H1 (cell line): Measurements from ENCODE around the gene ZC3H11A. TPM values are rescaled to one million over a fixed set of nuclear protein-coding genes. Genes with fewer than 3 reads are reported as not detected.

Experiments
- CTCF ChIA-PET: fragments of 300-600 bp; sonication (Branson Sonifier 250); formaldehyde crosslinking; loops from one replicate; lab custom pipeline; 2021; ENCODE audit not compliant: partially characterized antibody; lab: Charles Lee
- POLR2A ChIA-PET: fragments of 300-600 bp; sonication (Branson Sonifier 250); formaldehyde crosslinking; loops from one replicate; lab custom pipeline; 2021; ENCODE audit warnings: inconsistent platforms; ENCODE audit not compliant: partially characterized antibody; lab: Charles Lee
- DNase-seq, 2 experiments: peaks; one replicate each; pipeline versions ENCODE4 v3.0.0 to v3.0.0-alpha.2; 2010 to 2022; ENCODE audit warnings: low spot score in 2 of 2, low read depth in 1 of 2, mixed read lengths in 1 of 2
- FAIRE-seq: peaks from 2 replicates; lab custom pipeline; 2011; peaks lifted over from hg19 to GRCh38; lab: Jason Lieb, UNC
- H2AFZ ChIP-seq: 2 replicates; pipeline ENCODE4 v1.8.1; 2012; ENCODE audit warnings: low read length, inconsistent platforms
- H2AK5ac ChIP-seq: 2 replicates; pipeline ENCODE4 v1.6.1; 2013; ENCODE audit warnings: low read depth, low read length
- H2BK120ac ChIP-seq: replicated peaks from 2 replicates; pipeline ENCODE3; 2013; ENCODE audit warnings: low read depth, low read length, inconsistent platforms
- H2BK12ac ChIP-seq: 2 replicates; pipeline ENCODE4 v1.6.1; 2013; ENCODE audit warnings: low read depth, low read length
- H2BK15ac ChIP-seq: 2 replicates; pipeline ENCODE4 v1.6.1; 2013; ENCODE audit warnings: low read length
- H2BK20ac ChIP-seq: 2 replicates; pipeline ENCODE4 v1.6.1; 2013; ENCODE audit warnings: low read length
- H2BK5ac ChIP-seq: 2 replicates; pipeline ENCODE4 v1.6.1; 2013; ENCODE audit warnings: low read depth, low read length
- H3K14ac ChIP-seq: 2 replicates; pipeline ENCODE4 v1.6.1; 2013; ENCODE audit warnings: inconsistent platforms; ENCODE audit not compliant: insufficient read length
- H3K18ac ChIP-seq: 2 replicates; pipeline ENCODE4 v1.6.1; 2013; ENCODE audit warnings: low read length; ENCODE audit errors: extremely low read depth
- H3K23ac ChIP-seq: 2 replicates; pipeline ENCODE4 v1.6.1; 2013; ENCODE audit warnings: inconsistent platforms; ENCODE audit not compliant: insufficient read length
- H3K23me2 ChIP-seq: 2 replicates; pipeline ENCODE4 v1.6.1; 2013; ENCODE audit warnings: low read depth, low read length
- H3K27ac ChIP-seq: 2 replicates; pipeline ENCODE4 v1.6.1; 2011; ENCODE audit warnings: low read depth, low read length, inconsistent platforms
- H3K27me3 ChIP-seq, 4 experiments: replicated peaks in 1 of 4; 1 replicate in 1 of 4; 2 replicates in 3 of 4; pipeline versions ENCODE4 v1.6.1 to v1.8.1; 2011 to 2013; ENCODE audit warnings: low read length in 3 of 4, mild to moderate bottlenecking in 3 of 4, inconsistent platforms in 2 of 4, mixed read lengths in 2 of 4, moderate library complexity in 1 of 4; ENCODE audit not compliant: control insufficient read depth in 3 of 4, insufficient read depth in 3 of 4; ENCODE audit errors: extremely low read depth in 1 of 4
- H3K36me3 ChIP-seq, 4 experiments: 2 replicates each; pipeline versions ENCODE4 v1.6.1 to v1.8.1; 2011 to 2013; ENCODE audit warnings: mild to moderate bottlenecking in 4 of 4, low read length in 3 of 4, moderate library complexity in 2 of 4, control low read depth in 1 of 4, inconsistent platforms in 1 of 4; ENCODE audit not compliant: insufficient read depth in 4 of 4, control insufficient read depth in 2 of 4
- H3K4ac ChIP-seq: replicated peaks from 2 replicates; pipeline ENCODE3; 2013; ENCODE audit warnings: low read length, low read depth, mixed read lengths, inconsistent platforms; ENCODE audit not compliant: insufficient read length
- H3K4me1 ChIP-seq, 4 experiments: replicated peaks in 1 of 4; 1 replicate in 1 of 4; 2 replicates in 3 of 4; pipeline versions ENCODE4 v1.6.1 to v1.8.1; 2011 to 2013; ENCODE audit warnings: low read length in 3 of 4, inconsistent platforms in 2 of 4, mixed read lengths in 1 of 4; ENCODE audit not compliant: insufficient read depth in 4 of 4, control insufficient read depth in 3 of 4
- H3K4me2 ChIP-seq, 2 experiments: 2 replicates each; pipeline versions ENCODE4 v1.6.1 to v1.8.1; 2011 to 2013; ENCODE audit warnings: low read depth in 2 of 2, low read length in 2 of 2, control low read depth in 1 of 2, inconsistent platforms in 1 of 2, mild to moderate bottlenecking in 1 of 2; ENCODE audit not compliant: insufficient read depth in 1 of 2
- H3K4me3 ChIP-seq, 4 experiments: fragments of 200-600, 300-600 bp in 1 of 4; sonication (generic), shearing (Covaris generic), sonication (Bioruptor Twin) in 1 of 4; 2 replicates each; pipeline versions ENCODE4 v1.5.1 to v1.8.1; 2011 to 2016; ENCODE audit warnings: low read length in 4 of 4, low read depth in 3 of 4, control low read depth in 2 of 4, inconsistent platforms in 2 of 4, mild to moderate bottlenecking in 2 of 4, mixed read lengths in 1 of 4, moderate library complexity in 1 of 4; ENCODE audit not compliant: insufficient read depth in 2 of 4; ENCODE audit errors: extremely low read depth in 1 of 4
- H3K56ac ChIP-seq: replicated peaks from 2 replicates; pipeline ENCODE3; 2013; ENCODE audit warnings: low read depth, mild to moderate bottlenecking, mixed read lengths, low read length, inconsistent platforms; ENCODE audit not compliant: insufficient read length
- H3K79me1 ChIP-seq: 2 replicates; pipeline ENCODE4 v1.6.1; 2013; ENCODE audit warnings: low read depth, low read length, control low read depth
- H3K79me2 ChIP-seq, 2 experiments: 2 replicates each; pipeline versions ENCODE4 v1.6.1 to v1.8.1; 2012 to 2013; ENCODE audit warnings: low read length in 2 of 2, mild to moderate bottlenecking in 2 of 2, inconsistent platforms in 1 of 2; ENCODE audit not compliant: insufficient read depth in 2 of 2, control insufficient read depth in 1 of 2
- H3K9ac ChIP-seq, 4 experiments: replicated peaks in 1 of 4; 1 replicate in 1 of 4; 2 replicates in 3 of 4; pipeline versions ENCODE4 v1.6.1 to v1.8.1; 2011 to 2013; ENCODE audit warnings: low read depth in 3 of 4, low read length in 3 of 4, control low read depth in 2 of 4, mild to moderate bottlenecking in 2 of 4, moderate library complexity in 2 of 4, inconsistent platforms in 1 of 4; ENCODE audit errors: extremely low read depth in 1 of 4
- H3K9me3 ChIP-seq, 2 experiments: 2 replicates each; pipeline versions ENCODE4 v1.6.1 to v1.8.1; 2012 to 2013; ENCODE audit warnings: mild to moderate bottlenecking in 2 of 2, moderate library complexity in 2 of 2, control low read depth in 1 of 2, inconsistent platforms in 1 of 2, low read depth in 1 of 2, low read length in 1 of 2, mixed read lengths in 1 of 2; ENCODE audit not compliant: insufficient read depth in 2 of 2
- H4K20me1 ChIP-seq, 2 experiments: replicated peaks in 1 of 2; 2 replicates each; pipeline versions ENCODE3 to v1.8.1; 2011 to 2013; ENCODE audit warnings: inconsistent platforms in 2 of 2, low read length in 2 of 2, mild to moderate bottlenecking in 1 of 2; ENCODE audit not compliant: insufficient read depth in 2 of 2, control insufficient read depth in 1 of 2
- H4K5ac ChIP-seq: 2 replicates; pipeline ENCODE4 v1.6.1; 2013; ENCODE audit warnings: low read length, low read depth, mixed read lengths, inconsistent platforms; ENCODE audit not compliant: insufficient read length
- H4K8ac ChIP-seq: 2 replicates; pipeline ENCODE4 v1.8.0; 2013; ENCODE audit warnings: mild to moderate bottlenecking, moderate library complexity, low read length, inconsistent platforms; ENCODE audit not compliant: insufficient read depth; ENCODE audit errors: extremely low read depth
- H4K91ac ChIP-seq: replicated peaks from 2 replicates; pipeline ENCODE3; 2013; ENCODE audit warnings: low read length, mixed read lengths, inconsistent platforms; ENCODE audit not compliant: insufficient read length
- TCF12 ChIP-seq: IDR thresholded peaks from 2 replicates; pipeline ENCODE4 v1.6.1; 2011; ENCODE audit warnings: low read depth, mild to moderate bottlenecking, low read length
- WGBS, 2 experiments: shearing (Covaris generic) in 1 of 2; methylation state at CpG; one replicate each; pipeline versions ENCODE4 v1.1.6 to v1.1.7; 2013 to 2015; ENCODE audit warnings: low lambda C conversion rate in 2 of 2, mixed read lengths in 2 of 2, inconsistent platforms in 1 of 2, low coverage in 1 of 2, missing lambda C conversion rate in 1 of 2; ENCODE audit not compliant: insufficient replicate concordance in 2 of 2, insufficient coverage in 1 of 2, insufficient read length in 1 of 2; ENCODE audit errors: extremely low coverage in 1 of 2, missing lambda C conversion rate in 1 of 2; 5-methylcytosine and 5-hydroxymethylcytosine counted together
- polyA plus RNA-seq, 7 experiments: library from polyadenylated mRNA; depleted of rRNA in 3 of 7; stranded (reverse) in 5 of 7; unstranded in 2 of 7; fragments of >200 nt in 5 of 7; fragments of 200-250 nt in 2 of 7; gene quantifications; 1 replicate in 5 of 7; 2 replicates in 1 of 7; 4 replicates in 1 of 7; pipeline versions ENCODE4 v1.2.1 to v1.2.3, GENCODE V29; 2011 to 2013; ENCODE audit warnings: missing spikeins in 2 of 7, mixed read lengths in 2 of 7
- total RNA-seq: library from RNA; stranded (reverse); fragmentation: NEBNext Ultra II Directional; extraction: Animal tissue kit (Norgen Biotek cat#: 25700); gene quantifications from 2 replicates; pipeline ENCODE4 v1.2.1, GENCODE V29; 2021

ZC3H11A gene
- total and polyA plus RNA-seq, 2 of the 8 experiments (the other 6 are each of a cell fraction or from before 2014, with no cell fraction given): 37.2 to 105 TPM

- Histone ChIP-seq H3K18ac (no peak overlapping the region), H3K9me3 (peaks cover 0 to 13% of the 10 kb centered on the region in 2 experiments; a peak in 2 of 4 replicates), H4K8ac (no peak overlapping the region), H3K79me1 (no peaks in the 10 kb centered on the region), H3K4me3 (no peak overlapping the region), H2BK20ac (no peak overlapping the region), H3K4me2 (no peak overlapping the region), H3K4ac (no peak overlapping the region), H3K36me3 (peaks cover 24 to 78% (median 52%) of the 10 kb centered on the region in 4 experiments), H2BK120ac (no peak overlapping the region), H3K9ac (no peak overlapping the region), H2BK15ac (no peak overlapping the region), H4K91ac (no peak overlapping the region), H3K14ac (no peak overlapping the region), H3K56ac (no peak overlapping the region), H3K4me1 (no peaks in the 10 kb centered on the region), H2BK12ac (no peak overlapping the region), H3K27me3 (no peaks in the 10 kb centered on the region), H3K27ac (no peak overlapping the region), H3K79me2 (no peaks in the 10 kb centered on the region), H2AK5ac (no peak overlapping the region), H3K23ac (no peak overlapping the region), H4K20me1 (peaks cover 0 to 1% of the 10 kb centered on the region in 2 experiments), H4K5ac (no peak overlapping the region), H2AFZ (no peak overlapping the region), H2BK5ac (no peak overlapping the region), H3K23me2 (no peaks in the 10 kb centered on the region)
- POLR2A ChIA-PET: interaction anchor here (1.8 kb wide), 1 partner anchor 21 kb away, joined by 5 read pairs; no protein-coding TSS in a partner anchor
- CTCF ChIA-PET: no interaction called here
- no peak for TF ChIP-seq TCF12
- 90 to 100% methylated on average over 2 to 5 of the region's 5 CpGs for WGBS, 2 experiments
- DNase-seq: no peak
- no peak for FAIRE-seq
Measured at GRCh38 chr1:203839081-203839480, 43.7 kb downstream of the ZC3H11A start.
